Activated CD4-positive, alpha-beta T cell treated with anti-CD3 and anti-CD28 coated beads, Interleukin-2, amount 50 U/mL, for 24 hours (primary cell): ENCODE results near the gene ZYG11A.
"Not testable (repeated sequence)": the region's sequence is repeated elsewhere in the genome, so short reads cannot be mapped to it uniquely, and the experiment has no call there.

Source experiments
- DNase-seq, 2 donors: peaks; one replicate each; pipeline ENCODE4 v3.0.0-alpha.2; 2020; ENCODE audit warnings: low read depth in 1 of 2, low spot score in 1 of 2

ZYG11A gene

GRCh38 chr1:52842643-52843310 lies at the start of gene ZYG11A:
Gene ZYG11A (plus strand): TSS chr1:52842760. CDS start chr1:52842884, 124 bp downstream.
- peak; percentile 41 to 43 for DNase-seq

- not testable (repeated sequence) for DNase-seq
Measured at GRCh38 chr1:52793717-52794116, 48.8 kb upstream of the ZYG11A start.

GRCh38 chr1:52795464-52795863 lies 47.1 kb upstream of the ZYG11A start:
- no peak for DNase-seq

- DNase-seq = no peak
Measured at GRCh38 chr1:52798331-52798730, 44.2 kb upstream of the ZYG11A start.

- DNase-seq = no peak
Measured at GRCh38 chr1:52801011-52801410, 41.5 kb upstream of the ZYG11A start.

GRCh38 chr1:52804083-52804482 lies 38.5 kb upstream of the ZYG11A start:
- not testable (repeated sequence) for DNase-seq

GRCh38 chr1:52814465-52814864 lies 28.1 kb upstream of the ZYG11A start:
- no peak for DNase-seq

GRCh38 chr1:52820830-52821229 lies 21.7 kb upstream of the ZYG11A start:
- DNase-seq = not testable (repeated sequence)

- DNase-seq = no peak
Measured at GRCh38 chr1:52825868-52826267, 16.7 kb upstream of the ZYG11A start.

GRCh38 chr1:52834798-52835197 lies 7.8 kb upstream of the ZYG11A start:
- DNase-seq = no peak

GRCh38 chr1:52836035-52836434 lies 6.5 kb upstream of the ZYG11A start:
- DNase-seq = no peak

GRCh38 chr1:52839175-52839574 lies 3.4 kb upstream of the ZYG11A start:
- not testable (repeated sequence) for DNase-seq

GRCh38 chr1:52845119-52845518 lies 2.6 kb downstream of the ZYG11A start:
- DNase-seq = not testable (repeated sequence)

- no peak for DNase-seq
Measured at GRCh38 chr1:52848423-52848822, 5.9 kb downstream of the ZYG11A start.

GRCh38 chr1:52850951-52851350 lies 8.4 kb downstream of the ZYG11A start:
- no peak for DNase-seq

GRCh38 chr1:52852854-52853253 lies 10.3 kb downstream of the ZYG11A start:
- no peak for DNase-seq

- no peak for DNase-seq
Measured at GRCh38 chr1:52855584-52855983, 13.0 kb downstream of the ZYG11A start.

- no peak for DNase-seq
Measured at GRCh38 chr1:52856026-52856425, 13.5 kb downstream of the ZYG11A start.

GRCh38 chr1:52857443-52857842 lies 14.9 kb downstream of the ZYG11A start:
- no peak for DNase-seq

- DNase-seq = no peak
Measured at GRCh38 chr1:52862666-52863458, 20.3 kb downstream of the ZYG11A start.

GRCh38 chr1:52867087-52867863 lies 24.7 kb downstream of the ZYG11A start:
- no peak for DNase-seq

- DNase-seq = not testable (repeated sequence)
Measured at GRCh38 chr1:52869727-52870126, 27.2 kb downstream of the ZYG11A start.
